ENCODE results near the gene COX6B2. TPM values are rescaled to one million over a fixed set of nuclear protein-coding genes. Genes with fewer than 3 reads are reported as not detected.

The COX6B2 gene
- total and polyA plus RNA-seq, 2 of the 13 experiments (the other 11 are each of a cell fraction or from before 2014, with no cell fraction given), result 0.21 TPM; not detected in 1

DNA sequence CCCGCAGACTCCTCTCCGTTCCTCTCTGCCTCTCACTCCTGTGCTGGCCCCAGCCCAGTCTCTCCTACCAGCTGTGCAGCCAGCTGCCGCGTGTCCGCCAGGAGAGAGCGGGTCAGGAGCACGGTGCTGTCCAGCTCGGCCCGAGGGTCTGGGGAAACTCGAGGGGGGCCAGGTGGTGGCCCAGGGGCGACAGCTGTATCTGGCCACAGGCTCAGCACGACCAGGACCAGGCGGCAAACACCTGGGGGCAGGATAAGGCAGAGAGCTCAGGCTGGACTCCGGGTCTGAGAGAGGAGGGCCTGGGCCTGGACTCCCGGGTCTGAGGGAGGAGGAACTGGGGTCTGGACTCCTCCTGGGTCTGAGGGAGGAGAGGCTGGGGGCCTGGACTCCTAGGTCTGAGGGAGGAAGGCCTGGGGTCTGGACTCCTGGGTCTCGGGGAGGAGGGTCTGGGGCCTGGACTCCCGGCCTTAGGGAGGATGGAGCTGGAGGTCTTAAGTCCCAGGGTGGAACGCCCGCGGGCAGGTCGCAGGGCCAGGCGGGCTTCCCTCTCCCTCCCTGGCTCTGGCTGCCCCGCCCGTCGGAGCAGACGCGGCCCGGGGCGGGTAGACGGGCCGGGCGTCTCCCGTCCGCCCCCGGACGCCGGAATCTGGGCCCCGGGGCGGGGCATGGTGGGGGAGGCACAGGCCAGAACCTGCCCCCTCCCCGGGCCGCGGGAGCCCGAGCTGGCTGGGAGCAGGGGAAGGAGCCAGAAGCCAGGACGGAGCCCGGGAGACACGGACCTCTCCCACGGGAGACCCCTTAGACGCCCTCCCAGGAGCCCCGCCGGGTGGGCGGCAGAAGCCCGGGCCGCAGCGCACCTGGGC, 14.4 kb upstream of the COX6B2 start (continued):
- TF ChIP-seq ZNF879 (CRISPR knock-in tag; IDR thresholded peaks at IDR 0.05), result no peak
- no peak for TF ChIP-seq SRSF9 (IDR thresholded peaks at IDR 0.05; ENCODE audit: borderline replicate concordance, insufficient read depth, low read depth, low read length, poor library complexity, severe bottlenecking)
- no peak; the same call in 1 of the 2 replicates for TF ChIP-seq MTA1 (CRISPR knock-in tag; IDR thresholded peaks at IDR 0.05; ENCODE audit: borderline replicate concordance)
- TF ChIP-seq IKZF1 (IDR thresholded peaks at IDR 0.05), result no peak
- TF ChIP-seq, protein P1, sequence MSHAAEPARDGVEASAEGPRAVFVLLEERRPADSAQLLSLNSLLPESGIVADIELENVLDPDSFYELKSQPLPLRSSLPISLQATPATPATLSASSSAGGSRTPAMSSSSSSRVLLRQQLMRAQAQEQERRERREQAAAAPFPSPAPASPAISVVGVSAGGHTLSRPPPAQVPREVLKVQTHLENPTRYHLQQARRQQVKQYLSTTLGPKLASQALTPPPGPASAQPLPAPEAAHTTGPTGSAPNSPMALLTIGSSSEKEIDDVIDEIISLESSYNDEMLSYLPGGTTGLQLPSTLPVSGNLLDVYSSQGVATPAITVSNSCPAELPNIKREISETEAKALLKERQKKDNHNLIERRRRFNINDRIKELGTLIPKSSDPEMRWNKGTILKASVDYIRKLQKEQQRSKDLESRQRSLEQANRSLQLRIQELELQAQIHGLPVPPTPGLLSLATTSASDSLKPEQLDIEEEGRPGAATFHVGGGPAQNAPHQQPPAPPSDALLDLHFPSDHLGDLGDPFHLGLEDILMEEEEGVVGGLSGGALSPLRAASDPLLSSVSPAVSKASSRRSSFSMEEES (CRISPR knock-in tag; IDR thresholded peaks at IDR 0.05), result no peak
- TF ChIP-seq, protein P2, sequence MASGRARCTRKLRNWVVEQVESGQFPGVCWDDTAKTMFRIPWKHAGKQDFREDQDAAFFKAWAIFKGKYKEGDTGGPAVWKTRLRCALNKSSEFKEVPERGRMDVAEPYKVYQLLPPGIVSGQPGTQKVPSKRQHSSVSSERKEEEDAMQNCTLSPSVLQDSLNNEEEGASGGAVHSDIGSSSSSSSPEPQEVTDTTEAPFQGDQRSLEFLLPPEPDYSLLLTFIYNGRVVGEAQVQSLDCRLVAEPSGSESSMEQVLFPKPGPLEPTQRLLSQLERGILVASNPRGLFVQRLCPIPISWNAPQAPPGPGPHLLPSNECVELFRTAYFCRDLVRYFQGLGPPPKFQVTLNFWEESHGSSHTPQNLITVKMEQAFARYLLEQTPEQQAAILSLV (CRISPR knock-in tag; IDR thresholded peaks at IDR 0.05; ENCODE audit: borderline replicate concordance), result no peak
- no peak for TF ChIP-seq ZNF614 (CRISPR knock-in tag; IDR thresholded peaks at IDR 0.05; ENCODE audit: borderline replicate concordance)
- TF ChIP-seq, protein P3, sequence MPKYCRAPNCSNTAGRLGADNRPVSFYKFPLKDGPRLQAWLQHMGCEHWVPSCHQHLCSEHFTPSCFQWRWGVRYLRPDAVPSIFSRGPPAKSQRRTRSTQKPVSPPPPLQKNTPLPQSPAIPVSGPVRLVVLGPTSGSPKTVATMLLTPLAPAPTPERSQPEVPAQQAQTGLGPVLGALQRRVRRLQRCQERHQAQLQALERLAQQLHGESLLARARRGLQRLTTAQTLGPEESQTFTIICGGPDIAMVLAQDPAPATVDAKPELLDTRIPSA (CRISPR knock-in tag; IDR thresholded peaks at IDR 0.05; ENCODE audit: borderline replicate concordance), result no peak
- no peak for TF ChIP-seq PPARG (CRISPR knock-in tag; conservative IDR thresholded peaks at IDR 0.05)
- no peak for TF ChIP-seq ZNF451 (CRISPR knock-in tag; IDR thresholded peaks at IDR 0.05)
- no peak for TF ChIP-seq ZNF335 (CRISPR knock-in tag; IDR thresholded peaks at IDR 0.05)
- no peak for TF ChIP-seq FOSL2 (CRISPR knock-in tag; IDR thresholded peaks at IDR 0.05)
- no peak for TF ChIP-seq TCF7L2 (IDR thresholded peaks at IDR 0.05; ENCODE audit: low read depth, low read length)
- TF ChIP-seq, protein P4, sequence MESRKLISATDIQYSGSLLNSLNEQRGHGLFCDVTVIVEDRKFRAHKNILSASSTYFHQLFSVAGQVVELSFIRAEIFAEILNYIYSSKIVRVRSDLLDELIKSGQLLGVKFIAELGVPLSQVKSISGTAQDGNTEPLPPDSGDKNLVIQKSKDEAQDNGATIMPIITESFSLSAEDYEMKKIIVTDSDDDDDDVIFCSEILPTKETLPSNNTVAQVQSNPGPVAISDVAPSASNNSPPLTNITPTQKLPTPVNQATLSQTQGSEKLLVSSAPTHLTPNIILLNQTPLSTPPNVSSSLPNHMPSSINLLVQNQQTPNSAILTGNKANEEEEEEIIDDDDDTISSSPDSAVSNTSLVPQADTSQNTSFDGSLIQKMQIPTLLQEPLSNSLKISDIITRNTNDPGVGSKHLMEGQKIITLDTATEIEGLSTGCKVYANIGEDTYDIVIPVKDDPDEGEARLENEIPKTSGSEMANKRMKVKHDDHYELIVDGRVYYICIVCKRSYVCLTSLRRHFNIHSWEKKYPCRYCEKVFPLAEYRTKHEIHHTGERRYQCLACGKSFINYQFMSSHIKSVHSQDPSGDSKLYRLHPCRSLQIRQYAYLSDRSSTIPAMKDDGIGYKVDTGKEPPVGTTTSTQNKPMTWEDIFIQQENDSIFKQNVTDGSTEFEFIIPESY (CRISPR knock-in tag; IDR thresholded peaks at IDR 0.05), result peak; percentile 80
- TF ChIP-seq ZSCAN22 (CRISPR knock-in tag; IDR thresholded peaks at IDR 0.05), result peak; percentile 98
- TF ChIP-seq, protein P5, sequence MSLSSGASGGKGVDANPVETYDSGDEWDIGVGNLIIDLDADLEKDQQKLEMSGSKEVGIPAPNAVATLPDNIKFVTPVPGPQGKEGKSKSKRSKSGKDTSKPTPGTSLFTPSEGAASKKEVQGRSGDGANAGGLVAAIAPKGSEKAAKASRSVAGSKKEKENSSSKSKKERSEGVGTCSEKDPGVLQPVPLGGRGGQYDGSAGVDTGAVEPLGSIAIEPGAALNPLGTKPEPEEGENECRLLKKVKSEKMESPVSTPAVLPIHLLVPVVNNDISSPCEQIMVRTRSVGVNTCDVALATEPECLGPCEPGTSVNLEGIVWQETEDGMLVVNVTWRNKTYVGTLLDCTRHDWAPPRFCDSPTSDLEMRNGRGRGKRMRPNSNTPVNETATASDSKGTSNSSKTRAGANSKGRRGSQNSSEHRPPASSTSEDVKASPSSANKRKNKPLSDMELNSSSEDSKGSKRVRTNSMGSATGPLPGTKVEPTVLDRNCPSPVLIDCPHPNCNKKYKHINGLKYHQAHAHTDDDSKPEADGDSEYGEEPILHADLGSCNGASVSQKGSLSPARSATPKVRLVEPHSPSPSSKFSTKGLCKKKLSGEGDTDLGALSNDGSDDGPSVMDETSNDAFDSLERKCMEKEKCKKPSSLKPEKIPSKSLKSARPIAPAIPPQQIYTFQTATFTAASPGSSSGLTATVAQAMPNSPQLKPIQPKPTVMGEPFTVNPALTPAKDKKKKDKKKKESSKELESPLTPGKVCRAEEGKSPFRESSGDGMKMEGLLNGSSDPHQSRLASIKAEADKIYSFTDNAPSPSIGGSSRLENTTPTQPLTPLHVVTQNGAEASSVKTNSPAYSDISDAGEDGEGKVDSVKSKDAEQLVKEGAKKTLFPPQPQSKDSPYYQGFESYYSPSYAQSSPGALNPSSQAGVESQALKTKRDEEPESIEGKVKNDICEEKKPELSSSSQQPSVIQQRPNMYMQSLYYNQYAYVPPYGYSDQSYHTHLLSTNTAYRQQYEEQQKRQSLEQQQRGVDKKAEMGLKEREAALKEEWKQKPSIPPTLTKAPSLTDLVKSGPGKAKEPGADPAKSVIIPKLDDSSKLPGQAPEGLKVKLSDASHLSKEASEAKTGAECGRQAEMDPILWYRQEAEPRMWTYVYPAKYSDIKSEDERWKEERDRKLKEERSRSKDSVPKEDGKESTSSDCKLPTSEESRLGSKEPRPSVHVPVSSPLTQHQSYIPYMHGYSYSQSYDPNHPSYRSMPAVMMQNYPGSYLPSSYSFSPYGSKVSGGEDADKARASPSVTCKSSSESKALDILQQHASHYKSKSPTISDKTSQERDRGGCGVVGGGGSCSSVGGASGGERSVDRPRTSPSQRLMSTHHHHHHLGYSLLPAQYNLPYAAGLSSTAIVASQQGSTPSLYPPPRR (CRISPR knock-in tag; IDR thresholded peaks at IDR 0.05; ENCODE audit: borderline replicate concordance), result no peak
- TF ChIP-seq ZMYM2 (CRISPR knock-in tag; IDR thresholded peaks at IDR 0.05), result no peak
- no peak for TF ChIP-seq ZNF781 (CRISPR knock-in tag; IDR thresholded peaks at IDR 0.05; ENCODE audit: borderline replicate concordance, not compliant biosample characterization)
- no peak for TF ChIP-seq RBM22 (optimal IDR thresholded peaks at IDR 0.05; ENCODE audit: low read length)

Measured in HepG2 (cell line).